HUES6 (cell line): Measurements from ENCODE around the gene TBC1D22A.
"Not testable (repeated sequence)": the region's sequence is repeated elsewhere in the genome, so short reads cannot be mapped to it uniquely, and the experiment has no call there.

Experiments
- H3K27ac ChIP-seq: 2 replicates; pipeline ENCODE4 v1.7.0; 2013; ENCODE audit warnings: low read depth, mild to moderate bottlenecking, low read length, inconsistent platforms
- H3K27me3 ChIP-seq: 2 replicates; pipeline ENCODE4 v1.6.1; 2013; ENCODE audit warnings: low read length; ENCODE audit not compliant: control insufficient read depth, insufficient read depth
- H3K36me3 ChIP-seq: 2 replicates; pipeline ENCODE4 v1.6.1; 2013; ENCODE audit warnings: low read length; ENCODE audit not compliant: control insufficient read depth, insufficient read depth
- H3K4me1 ChIP-seq: 2 replicates; pipeline ENCODE4 v1.6.1; 2013; ENCODE audit warnings: low read length; ENCODE audit not compliant: control insufficient read depth, insufficient read depth
- H3K4me3 ChIP-seq: 2 replicates; pipeline ENCODE4 v1.5.1; 2013; ENCODE audit warnings: low read depth, low read length
- H3K9ac ChIP-seq: one replicate; pipeline ENCODE4 v1.6.1; 2013; ENCODE audit warnings: mild to moderate bottlenecking, low read length
- H3K9me3 ChIP-seq: 2 replicates; pipeline ENCODE4 v1.6.1; 2013; ENCODE audit warnings: low read depth, low read length; ENCODE audit not compliant: control insufficient read depth, insufficient read depth

TBC1D22A gene

DNA sequence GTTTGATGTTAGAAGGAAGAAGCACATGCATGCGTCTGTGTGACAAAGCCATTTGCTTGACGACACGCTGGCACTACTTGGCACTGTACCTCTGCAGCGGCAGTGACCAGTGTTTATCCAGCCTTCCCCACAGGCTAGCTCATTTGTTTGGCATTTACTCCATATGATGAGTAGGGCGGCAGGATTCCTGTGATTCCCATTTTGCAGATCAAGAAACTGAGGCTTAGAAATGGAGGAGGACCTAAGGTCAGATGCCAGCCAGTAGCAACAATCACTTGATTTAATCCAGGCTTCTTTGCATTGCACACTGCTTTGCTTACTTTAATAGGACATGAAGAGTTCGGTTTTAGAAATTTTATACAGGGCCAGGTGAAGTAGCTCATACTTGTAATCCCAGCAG, 45.0 kb downstream of the TBC1D22A start:
- Histone ChIP-seq H3K9me3 (no peaks in the 10 kb centered on the region), H3K27me3 (no peaks in the 10 kb centered on the region), H3K36me3 (peaks cover 20% of the 10 kb centered on the region), H3K4me1 (peaks cover 8% of the 10 kb centered on the region; the same call in 1 of the 2 replicates), H3K4me3 (no peak overlapping the region), H3K9ac (no peak overlapping the region), H3K27ac (no peak overlapping the region)

- no peaks in the 10 kb centered on the region for H3K9me3 ChIP-seq
These were observed 46.9 kb downstream of the TBC1D22A start for GRCh38 chr22:46809153-46809885.

DNA sequence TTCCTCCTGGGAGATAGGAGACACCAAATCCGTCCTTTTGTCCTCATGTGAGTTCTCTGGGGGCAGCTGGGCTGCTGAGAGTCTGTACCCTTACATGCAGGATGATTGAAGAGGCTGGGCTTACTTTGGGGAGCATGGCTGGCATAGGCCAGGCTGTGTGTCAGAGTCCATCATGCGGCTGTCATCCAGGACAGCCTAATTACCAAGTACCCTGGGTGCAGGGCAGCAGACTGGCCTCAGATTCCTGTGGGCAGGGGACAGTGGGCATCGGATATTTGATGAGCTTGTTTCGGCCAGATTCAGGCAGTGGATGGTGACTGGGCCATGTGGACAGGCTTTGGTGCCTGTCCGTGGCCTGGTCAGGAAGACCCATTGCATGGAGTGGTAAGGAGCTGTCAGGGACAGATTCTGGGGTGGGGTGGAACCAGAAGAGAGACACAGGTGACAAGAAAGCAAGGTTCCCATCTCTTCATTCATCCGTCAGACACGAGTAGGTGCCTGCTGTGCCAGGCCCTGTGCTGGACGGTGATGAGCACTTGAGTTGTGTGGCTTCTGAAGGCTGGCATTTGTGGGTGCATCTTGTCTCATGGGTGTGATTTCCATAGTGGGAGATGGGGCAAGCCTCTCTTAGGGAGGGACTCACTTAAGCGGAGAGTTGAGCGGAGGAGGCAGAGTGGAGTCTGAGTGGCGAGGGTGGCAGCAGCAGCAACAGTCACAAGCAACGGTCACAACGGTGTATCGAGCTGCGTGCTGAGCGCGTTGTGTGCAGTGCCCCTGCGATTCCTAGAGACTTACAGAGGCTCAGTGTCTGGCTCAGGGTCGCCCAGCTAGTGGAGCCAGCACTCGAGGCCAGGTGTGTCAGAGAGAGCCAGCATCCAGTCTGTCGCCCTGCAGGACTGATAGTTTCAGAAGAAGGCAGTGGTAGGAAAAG, 48.7 kb downstream of the TBC1D22A start:
- H3K9ac ChIP-seq: no peak overlapping the region
- H3K36me3 ChIP-seq: peaks cover 13% of the 10 kb centered on the region
- peaks cover 7% of the 10 kb centered on the region; the same call in 1 of the 2 replicates for H3K4me1 ChIP-seq
- no peaks in the 10 kb centered on the region for H3K9me3 ChIP-seq
- H3K27me3 ChIP-seq: no peaks in the 10 kb centered on the region
- H3K4me3 ChIP-seq: no peak overlapping the region
- H3K27ac ChIP-seq: no peak overlapping the region

More at GRCh38 chr22:46809153-46809885, 46.9 kb downstream of the TBC1D22A start:
- Histone ChIP-seq H3K9ac (no peak overlapping the region), H3K36me3 (peaks cover 17% of the 10 kb centered on the region), H3K27me3 (no peaks in the 10 kb centered on the region), H3K4me1 (no peaks in the 10 kb centered on the region), H3K4me3 (no peak overlapping the region), H3K27ac (no peak overlapping the region)

- H3K4me1 ChIP-seq: peaks cover 11% of the 10 kb centered on the region; the same call in 1 of the 2 replicates
These were observed 49.7 kb downstream of the TBC1D22A start for GRCh38 chr22:46812034-46812605.

DNA sequence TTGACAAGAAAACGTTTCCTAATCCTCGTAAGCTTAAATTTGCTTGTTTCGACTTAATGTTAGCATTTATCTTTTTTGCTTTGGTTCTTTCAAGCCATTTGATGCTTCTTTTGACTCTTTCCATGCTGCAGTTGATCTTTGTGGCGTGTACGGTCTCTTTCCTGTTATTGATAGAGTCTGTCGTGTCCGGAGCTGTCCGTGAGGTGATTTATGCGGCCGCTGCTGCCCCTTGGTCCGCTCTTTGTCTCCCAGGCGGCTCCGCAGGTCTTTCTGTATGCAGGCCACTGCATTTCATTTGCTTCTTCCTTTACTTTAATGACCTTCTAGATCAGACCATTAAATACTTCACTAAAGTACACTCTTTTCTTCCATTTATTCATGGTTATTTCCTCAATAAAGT, 50.3 kb downstream of the TBC1D22A start:
- Histone ChIP-seq H3K9ac (no peak overlapping the region), H3K36me3 (peaks cover 4% of the 10 kb centered on the region; the same call in 1 of the 2 replicates), H3K9me3 (no peaks in the 10 kb centered on the region), H3K27me3 (no peaks in the 10 kb centered on the region), H3K27ac (no peak overlapping the region), H3K4me1 (peaks cover 11% of the 10 kb centered on the region; the same call in 1 of the 2 replicates), H3K4me3 (no peak overlapping the region)

More at GRCh38 chr22:46812034-46812605, 49.7 kb downstream of the TBC1D22A start:
- Histone ChIP-seq H3K9me3 (no peaks in the 10 kb centered on the region), H3K27me3 (no peaks in the 10 kb centered on the region), H3K36me3 (peaks cover 9% of the 10 kb centered on the region), H3K27ac (no peak overlapping the region), H3K4me3 (no peak overlapping the region), H3K9ac (no peak overlapping the region)

- no peak overlapping the region for H3K4me3 ChIP-seq
- H3K27ac ChIP-seq: no peak overlapping the region
- H3K4me1 ChIP-seq: peaks cover 11% of the 10 kb centered on the region; the same call in 1 of the 2 replicates
- peaks cover 3% of the 10 kb centered on the region; the same call in 1 of the 2 replicates for H3K36me3 ChIP-seq
- no peaks in the 10 kb centered on the region for H3K9me3 ChIP-seq
- H3K27me3 ChIP-seq: no peaks in the 10 kb centered on the region
- H3K9ac ChIP-seq: no peak overlapping the region
These were observed 51.6 kb downstream of the TBC1D22A start for GRCh38 chr22:46813816-46814597.

DNA sequence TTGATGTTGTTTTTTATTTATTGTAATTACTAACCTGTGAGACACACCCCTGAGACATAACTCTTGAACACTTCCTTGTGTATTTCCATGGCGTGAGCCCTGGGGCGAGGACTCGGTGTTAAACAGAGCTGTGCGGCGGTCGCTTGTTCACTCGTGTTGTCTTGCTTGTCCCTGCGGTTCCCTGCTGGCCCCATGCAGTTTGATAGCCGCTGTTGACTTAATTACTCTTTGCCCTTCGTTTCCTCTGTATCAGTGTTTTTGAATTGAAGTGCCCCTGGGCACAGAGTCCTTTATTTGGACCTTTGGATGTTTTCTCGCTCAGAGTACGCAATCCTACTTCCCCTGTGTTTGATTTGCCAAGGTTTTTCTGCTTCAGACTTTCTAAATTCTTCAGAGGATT, 52.7 kb downstream of the TBC1D22A start:
- H3K27me3 ChIP-seq: no peaks in the 10 kb centered on the region
- H3K36me3 ChIP-seq: no peaks in the 10 kb centered on the region
- peaks cover 11% of the 10 kb centered on the region; the same call in 1 of the 2 replicates for H3K4me1 ChIP-seq
- H3K9ac ChIP-seq: no peak overlapping the region
- H3K9me3 ChIP-seq: no peaks in the 10 kb centered on the region
- H3K4me3 ChIP-seq: no peak overlapping the region
- no peak overlapping the region for H3K27ac ChIP-seq

- Histone ChIP-seq H3K27ac (no peak overlapping the region), H3K4me1 (peaks cover 11% of the 10 kb centered on the region; the same call in 1 of the 2 replicates), H3K9me3 (no peaks in the 10 kb centered on the region), H3K27me3 (no peaks in the 10 kb centered on the region), H3K36me3 (no peaks in the 10 kb centered on the region), H3K4me3 (no peak overlapping the region), H3K9ac (no peak overlapping the region)
These were observed 53.1 kb downstream of the TBC1D22A start for GRCh38 chr22:46815559-46815895.

- Histone ChIP-seq H3K9ac (no peak overlapping the region), H3K27ac (no peak overlapping the region), H3K4me1 (peaks cover 11% of the 10 kb centered on the region; the same call in 1 of the 2 replicates), H3K27me3 (no peaks in the 10 kb centered on the region), H3K9me3 (no peaks in the 10 kb centered on the region), H3K36me3 (no peaks in the 10 kb centered on the region), H3K4me3 (no peak overlapping the region)
These were observed 53.7 kb downstream of the TBC1D22A start for GRCh38 chr22:46815896-46816731.

DNA sequence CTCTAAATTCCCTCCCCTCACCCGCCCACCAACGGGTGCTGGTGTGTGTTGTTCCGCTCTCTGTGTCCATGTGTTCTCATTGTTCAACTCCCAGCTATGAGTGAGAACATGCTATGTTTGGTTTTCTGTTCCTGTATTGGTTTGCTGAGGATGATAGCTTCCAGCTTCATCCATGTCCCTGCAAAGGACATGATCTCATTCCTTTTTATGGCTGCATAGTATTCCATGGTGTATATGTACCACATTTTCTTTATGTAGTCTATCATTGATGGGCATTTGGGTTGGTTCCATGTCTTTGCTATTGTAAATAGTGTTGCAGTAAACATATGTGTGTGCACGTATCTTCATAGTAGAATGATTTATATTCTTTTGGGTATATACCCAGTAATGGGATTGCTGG, 54.9 kb downstream of the TBC1D22A start:
- H3K36me3 ChIP-seq, H3K4me3 ChIP-seq, H3K27ac ChIP-seq, H3K9me3 ChIP-seq, H3K9ac ChIP-seq, H3K27me3 ChIP-seq: not testable (repeated sequence)
- peaks cover 11% of the 10 kb centered on the region; the same call in 1 of the 2 replicates for H3K4me1 ChIP-seq
